COR-L47 (cell line): Measurements from ENCODE around the gene HLA-DQB1.
"Not testable (repeated sequence)": the region's sequence is repeated elsewhere in the genome, so short reads cannot be mapped to it uniquely, and the experiment has no call there.

Source experiments
- DNase-seq: peaks from one replicate; lab custom pipeline; 2025; lab: John Stamatoyannopoulos, UW

The HLA-DQB1 gene

GRCh38 chr6:32662099-32662498 lies 4.4 kb downstream of the HLA-DQB1 start:
- DNase-seq, result no peak

GRCh38 chr6:32659856-32660595 lies 6.4 kb downstream of the HLA-DQB1 start:
- DNase-seq, result no peak

DNA sequence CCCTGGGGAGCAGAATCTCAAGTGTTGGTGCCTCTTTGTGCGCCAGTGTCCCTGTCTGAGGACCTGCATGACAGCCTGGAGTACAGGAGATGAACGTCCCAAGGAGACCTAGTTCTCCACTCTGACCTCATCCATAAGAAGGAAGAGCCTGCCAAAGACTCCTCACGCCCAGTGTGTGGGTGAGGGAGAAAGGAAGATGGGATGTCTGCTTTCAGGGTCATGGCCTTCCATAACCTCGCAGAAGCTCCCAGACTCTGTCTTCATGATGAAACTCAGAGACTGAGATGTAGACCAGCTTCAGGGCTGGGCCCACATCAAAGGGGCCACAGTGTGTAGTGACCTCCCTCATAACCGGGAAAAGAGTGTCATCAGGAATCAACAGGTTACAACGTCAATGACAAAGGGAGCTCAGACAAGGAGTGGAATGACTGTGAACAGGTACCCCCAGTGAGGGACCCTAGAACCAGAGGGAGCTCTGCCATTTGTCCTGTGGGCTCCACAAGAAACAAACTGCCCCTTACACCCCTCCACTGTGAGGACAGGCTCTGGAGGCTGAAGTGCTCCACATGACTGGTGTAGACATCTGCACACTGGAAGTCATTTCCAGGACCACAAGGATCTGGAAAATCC lies 8.1 kb downstream of the HLA-DQB1 start:
- DNase-seq, result no peak

GRCh38 chr6:32657819-32658218 lies 8.6 kb downstream of the HLA-DQB1 start:
- DNase-seq, result not testable (repeated sequence)

DNA sequence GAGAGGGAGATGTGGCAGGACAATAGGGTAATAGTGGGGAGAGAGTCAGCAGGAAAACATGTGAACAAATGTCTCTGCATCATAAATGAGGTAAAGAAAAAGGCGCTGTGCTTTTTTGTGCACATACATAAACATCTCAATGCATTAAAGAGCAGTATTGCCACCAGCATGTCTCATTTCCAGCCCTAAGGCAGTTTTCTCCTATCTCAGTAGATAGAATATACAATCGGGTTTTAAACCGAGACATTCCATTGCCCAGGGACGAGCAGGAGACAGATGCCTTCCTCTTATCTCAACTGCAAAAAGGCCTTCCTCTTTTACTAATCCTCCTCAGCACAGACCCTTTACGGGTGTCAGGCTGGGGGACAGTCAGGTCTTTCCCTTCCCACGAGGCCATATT lies 9.1 kb downstream of the HLA-DQB1 start:
- not testable (repeated sequence) for DNase-seq

DNA sequence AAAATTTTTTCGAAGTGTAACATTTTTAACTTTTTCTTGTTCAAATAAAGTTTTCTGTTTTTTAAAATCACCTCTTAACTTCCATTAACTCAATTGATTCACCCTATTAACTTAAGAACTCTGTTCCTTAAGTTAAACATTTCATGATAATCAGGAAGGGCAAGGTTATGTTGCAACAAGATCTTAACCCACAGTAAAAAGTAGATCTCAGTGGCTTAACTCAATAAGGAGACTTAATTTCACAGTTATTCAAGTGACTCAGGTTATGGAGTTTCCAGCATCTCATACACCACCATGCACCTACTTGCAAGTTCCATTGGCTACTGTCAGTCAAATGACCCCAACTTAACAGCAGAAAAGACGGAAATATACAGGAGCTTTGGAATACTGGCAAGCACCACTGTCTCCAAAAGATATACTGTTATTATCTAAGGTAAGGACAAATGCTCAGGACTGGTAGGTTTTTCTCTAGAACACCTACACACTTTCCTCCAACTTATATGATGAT lies 11.2 kb downstream of the HLA-DQB1 start:
- no peak for DNase-seq

- no peak for DNase-seq
Observed at GRCh38 chr6:32645047-32645703, 21.3 kb downstream of the HLA-DQB1 start.

DNA sequence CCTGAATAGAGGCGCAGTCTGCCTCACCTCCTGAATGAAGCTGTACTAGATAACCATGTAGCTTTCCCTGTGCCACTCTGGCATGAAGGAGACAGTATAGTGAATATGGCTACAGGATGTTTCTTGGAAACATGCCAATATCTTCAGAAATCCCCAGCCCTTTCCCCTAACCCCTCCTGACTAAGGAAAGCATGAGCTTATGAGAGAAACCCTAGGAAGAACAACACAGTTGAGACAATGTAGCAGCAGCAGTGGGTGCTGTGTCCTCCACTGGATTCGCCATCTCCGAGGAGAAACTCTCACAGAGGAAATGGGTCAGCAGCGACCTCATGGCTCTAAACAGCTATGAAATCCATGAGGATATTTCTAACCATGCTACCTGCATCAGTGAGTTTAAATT lies 22.6 kb downstream of the HLA-DQB1 start:
- DNase-seq, result no peak

DNA sequence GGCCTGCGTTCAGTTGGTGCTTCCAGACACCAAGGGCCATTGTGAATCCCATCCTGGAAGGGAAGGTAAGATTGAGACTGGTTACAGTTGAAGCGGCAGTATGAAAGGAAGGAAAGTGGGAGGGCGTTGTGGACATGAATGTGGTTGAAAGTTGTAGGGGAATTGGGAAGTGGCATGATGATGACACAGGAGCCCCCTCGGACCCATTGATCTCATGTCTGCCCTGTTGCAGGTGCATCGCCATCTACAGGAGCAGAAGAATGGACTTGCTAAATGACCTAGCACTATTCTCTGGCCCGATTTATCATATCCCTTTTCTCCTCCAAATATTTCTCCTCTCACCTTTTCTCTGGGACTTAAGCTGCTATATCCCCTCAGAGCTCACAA lies 23.7 kb downstream of the HLA-DQB1 start:
- no peak for DNase-seq

DNA sequence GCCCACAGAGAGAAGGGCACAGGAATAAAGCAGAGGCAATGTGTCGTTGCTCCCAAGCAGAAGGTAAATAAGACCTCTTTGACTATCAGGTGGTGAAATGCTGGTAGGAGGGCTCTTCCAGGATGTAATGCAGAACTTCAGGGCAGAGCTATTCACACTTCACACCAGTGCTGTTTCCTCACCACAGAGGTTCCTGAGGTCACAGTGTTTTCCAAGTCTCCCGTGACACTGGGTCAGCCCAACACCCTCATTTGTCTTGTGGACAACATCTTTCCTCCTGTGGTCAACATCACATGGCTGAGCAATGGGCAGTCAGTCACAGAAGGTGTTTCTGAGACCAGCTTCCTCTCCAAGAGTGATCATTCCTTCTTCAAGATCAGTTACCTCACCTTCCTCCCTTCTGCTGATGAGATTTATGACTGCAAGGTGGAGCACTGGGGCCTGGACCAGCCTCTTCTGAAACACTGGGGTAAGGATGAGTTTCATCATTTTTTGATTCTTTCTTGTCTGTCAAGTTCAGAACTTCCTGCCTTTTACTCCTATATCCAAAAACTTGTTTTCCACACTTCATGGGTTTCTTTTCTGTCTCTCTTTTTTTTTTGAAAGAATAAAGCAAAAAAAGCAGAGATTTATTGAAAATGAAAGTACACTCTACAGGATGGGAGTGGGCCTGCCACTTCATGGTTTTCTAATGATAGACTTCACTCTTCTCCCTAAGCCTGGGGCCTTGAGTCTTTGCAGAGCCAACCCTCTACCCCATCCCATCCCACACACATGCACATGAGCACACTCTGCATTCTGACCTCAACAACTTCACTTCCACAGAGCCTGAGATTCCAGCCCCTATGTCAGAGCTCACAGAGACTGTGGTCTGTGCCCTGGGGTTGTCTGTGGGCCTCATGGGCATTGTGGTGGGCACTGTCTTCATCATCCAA lies 24.4 kb downstream of the HLA-DQB1 start:
- DNase-seq, result not testable (repeated sequence)

- no peak for DNase-seq
Observed at GRCh38 chr6:32641122-32641521, 25.3 kb downstream of the HLA-DQB1 start.

DNA sequence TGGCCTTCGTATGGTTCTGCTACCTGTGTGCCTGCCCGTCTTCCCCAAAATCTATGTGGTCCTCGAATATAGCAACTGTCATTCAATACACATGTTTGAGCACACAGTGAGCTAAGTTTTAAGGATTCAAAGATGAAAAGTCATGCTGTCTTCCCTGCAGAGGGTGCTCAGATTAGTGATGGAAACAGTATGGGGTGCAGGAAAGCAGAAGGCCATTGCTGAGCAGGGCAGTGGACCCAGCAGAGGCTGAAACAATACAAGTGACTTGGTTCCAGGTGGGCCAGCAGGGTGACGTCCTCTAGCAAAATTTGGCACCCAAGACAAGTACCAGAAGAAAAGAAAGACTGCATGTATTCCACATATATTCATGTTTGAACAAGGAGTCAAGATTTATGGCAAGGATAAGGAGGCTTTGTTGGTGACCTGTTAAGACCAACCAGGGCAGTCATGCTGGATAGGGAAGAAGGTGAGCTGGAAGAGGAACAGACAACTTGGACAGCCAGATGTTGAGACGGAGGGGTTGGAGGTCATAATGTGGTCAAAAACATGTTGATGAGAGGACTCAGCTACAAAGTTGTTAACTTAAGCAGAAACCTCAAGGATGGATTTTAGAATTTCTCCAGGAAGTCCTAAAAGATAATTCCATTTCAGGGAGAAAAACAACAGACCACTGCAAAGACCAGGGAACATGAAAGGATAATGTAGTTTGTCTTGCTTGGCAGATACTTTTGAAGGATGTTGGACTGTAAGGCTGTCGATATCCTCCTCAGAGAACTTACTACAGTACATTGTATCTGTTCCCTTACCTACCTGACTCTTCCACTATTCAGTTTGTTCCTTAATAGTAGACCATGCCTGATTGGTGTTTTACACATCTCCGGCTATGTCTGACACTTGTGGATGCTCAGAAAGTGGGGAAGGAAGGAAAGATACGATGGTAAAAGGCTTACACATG lies 26.7 kb downstream of the HLA-DQB1 start:
- DNase-seq, result no peak

DNA sequence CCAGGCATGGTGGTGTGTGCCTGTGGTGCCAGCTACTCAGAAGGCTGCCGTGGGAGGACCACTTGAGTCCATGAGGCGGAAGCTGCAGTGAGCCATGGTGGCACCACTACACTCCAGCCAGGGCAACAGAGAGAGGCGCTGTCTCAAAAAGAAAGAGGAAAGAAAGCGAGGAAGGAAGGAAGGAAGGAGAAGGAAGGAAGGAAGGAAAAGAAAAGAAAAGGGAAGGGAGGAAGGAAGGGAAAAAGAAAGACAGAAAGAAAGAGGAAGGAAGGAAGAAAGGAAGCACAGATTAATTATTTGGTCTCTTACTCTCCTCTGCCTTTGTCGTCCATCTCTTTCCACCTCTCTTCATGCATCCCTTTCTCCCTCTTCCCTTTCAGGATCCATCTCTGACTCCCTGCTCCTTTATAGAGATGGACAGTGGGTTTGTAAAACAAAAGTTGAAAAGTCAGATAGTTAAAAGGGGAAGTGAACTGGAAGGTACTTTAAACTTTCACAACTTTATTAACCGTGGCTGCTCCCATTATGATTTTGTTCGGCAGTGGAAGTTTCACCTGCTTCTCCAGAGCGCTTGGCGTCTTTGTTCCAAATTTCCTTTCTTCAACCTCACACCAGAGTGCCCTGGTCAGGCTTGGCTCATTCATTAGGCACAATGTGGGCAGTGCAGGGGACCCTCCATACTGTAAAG lies 27.8 kb downstream of the HLA-DQB1 start:
- no peak for DNase-seq

DNA sequence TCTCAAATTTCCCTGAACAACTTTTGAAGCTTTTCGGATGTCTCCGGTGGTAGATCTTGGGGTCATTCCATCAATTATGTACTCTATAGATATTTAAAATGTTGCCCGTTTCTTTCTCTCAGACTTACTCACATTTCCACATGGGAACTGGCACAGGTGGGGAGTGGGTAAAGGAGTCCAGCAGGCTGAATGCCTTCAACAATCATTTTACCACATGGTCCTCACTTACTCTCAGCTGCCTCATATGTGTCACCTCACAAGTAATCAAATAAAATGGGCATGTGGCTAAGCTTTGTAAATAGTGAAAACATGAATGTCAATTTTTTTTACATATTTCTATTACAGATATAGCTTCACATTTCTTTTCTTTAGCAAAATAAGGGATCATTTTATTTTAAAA lies 28.6 kb downstream of the HLA-DQB1 start:
- no peak for DNase-seq

DNA sequence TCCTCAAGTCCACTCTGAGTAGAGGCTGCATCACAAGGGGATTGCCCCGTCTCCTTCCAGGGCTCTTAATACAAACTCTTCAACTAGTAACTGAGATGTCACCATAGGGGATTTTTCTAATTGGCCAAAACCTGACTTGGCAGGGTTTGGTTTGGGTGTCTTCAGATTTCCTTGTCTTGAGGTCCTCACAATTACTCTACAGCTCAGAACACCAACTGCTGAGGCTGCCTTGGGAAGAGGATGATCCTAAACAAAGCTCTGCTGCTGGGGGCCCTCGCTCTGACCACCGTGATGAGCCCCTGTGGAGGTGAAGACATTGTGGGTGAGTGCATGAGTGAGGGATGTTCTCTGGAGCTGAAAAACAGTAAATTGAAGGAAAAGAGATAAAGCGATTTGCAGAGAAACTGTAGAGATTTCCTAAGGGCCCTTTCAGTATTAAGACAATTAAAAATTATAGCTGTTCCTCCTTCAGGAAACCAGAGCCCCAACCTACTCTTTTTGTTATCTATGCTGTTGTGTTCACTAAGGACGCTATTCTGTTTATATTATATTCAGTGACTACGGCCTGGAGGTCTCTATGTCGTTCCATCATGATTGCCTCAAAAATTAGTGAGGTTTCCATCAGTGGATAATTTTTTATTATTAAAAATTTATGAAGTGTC lies 29.1 kb downstream of the HLA-DQB1 start, which contains the start of gene HLA-DQA1:
HLA-DQA1 (plus strand) TSS at position 188 of the 662 bp plus-strand sequence; CDS start at position 241, 53 bp downstream.
- no peak for DNase-seq

GRCh38 chr6:32635526-32636123 lies 30.8 kb downstream of the HLA-DQB1 start:
- no peak for DNase-seq

DNA sequence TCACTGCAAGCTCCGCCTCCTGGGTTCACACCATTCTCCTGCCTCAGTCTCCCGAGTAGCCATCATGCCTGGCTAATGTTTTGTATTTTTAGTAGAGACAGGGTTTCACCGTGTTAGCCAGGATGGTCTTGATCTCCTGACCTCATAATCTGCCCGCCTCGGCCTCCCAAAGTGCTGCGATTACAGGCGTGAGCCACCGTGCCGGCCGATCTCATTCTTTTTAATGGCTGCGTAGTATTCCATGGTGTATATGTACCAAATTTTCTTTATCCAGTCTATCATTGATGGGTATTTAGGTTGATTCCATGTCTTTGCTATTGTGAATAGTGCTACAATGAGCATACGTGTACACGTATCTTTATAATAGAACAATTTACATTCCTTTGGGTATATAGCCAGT lies 36.7 kb downstream of the HLA-DQB1 start:
- DNase-seq, result not testable (repeated sequence)

- no peak for DNase-seq
Observed at GRCh38 chr6:32627831-32628230, 38.6 kb downstream of the HLA-DQB1 start.

DNA sequence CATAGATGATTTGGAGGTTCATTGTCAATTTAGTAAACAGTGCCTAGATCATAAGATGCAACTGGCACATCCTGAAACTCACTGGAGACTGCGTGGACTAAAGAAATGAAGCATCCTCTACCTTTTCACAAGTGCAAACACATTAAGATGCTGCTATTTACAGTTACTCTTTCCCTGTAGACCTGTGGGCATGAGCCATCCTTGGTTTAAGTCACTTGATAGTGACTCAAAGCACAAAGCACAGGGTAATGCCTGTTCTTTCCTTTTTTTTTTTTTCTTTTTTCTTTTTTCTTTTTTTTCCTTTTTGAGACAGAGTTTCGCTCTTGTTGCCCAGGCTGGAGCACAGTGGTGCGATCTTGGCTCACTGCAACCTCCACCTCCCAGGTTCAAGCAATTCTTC lies 39.2 kb downstream of the HLA-DQB1 start:
- DNase-seq, result no peak
